K562 (cell line): Measurements from ENCODE around the gene CPS1. TPM values are rescaled to one million over a fixed set of nuclear protein-coding genes. Genes with fewer than 3 reads are reported as not detected.
A peak's percentile ranks its signal among the peaks of the same experiment; 100 is the strongest.

Source experiments
- ATAC-seq: fragments of 200-7000 bp; cut with Tn5 transposase; 3 replicates; pipeline ENCODE4 v1.9.1; 2020; ENCODE audit warnings: moderate library complexity
- BruUV-seq: library from RNA; stranded (reverse); fragments of 400-500 nt; replicated peaks from 2 replicates; lab custom pipeline; 2021; lab: Mats Ljungman, UMichigan
- CTCF ChIA-PET: fragments of 300-600 bp; formaldehyde crosslinking; extraction: SDS; loops from one replicate; lab custom pipeline; 2021; ENCODE audit warnings: low intra/inter-chr PET ratio; lab: Yijun Ruan, JAX
- POLR2A ChIA-PET: fragments of 300-600, 350-650 bp; sonication (Branson Sonifier 250); formaldehyde crosslinking; extraction: SDS; loops from one replicate; lab custom pipeline; 2021; ENCODE audit warnings: antibody characterized with exemption, inconsistent platforms; lab: Yijun Ruan, JAX
- DNase-seq, 4 experiments: peaks; one replicate each; pipeline versions ENCODE4 v3.0.0 to v3.0.0-alpha.2; 2011 to 2018; ENCODE audit warnings: low spot score in 3 of 4, mixed read lengths in 3 of 4; ENCODE audit errors: extremely low read depth in 1 of 4
- FAIRE-seq: peaks from 2 replicates; lab custom pipeline; 2011; peaks lifted over from hg19 to GRCh38; lab: Jason Lieb, UNC
- H2AFZ ChIP-seq: 2 replicates; pipeline ENCODE4 v1.6.0; 2011; ENCODE audit warnings: low read depth, low read length, control low read depth, inconsistent platforms
- H3K27ac ChIP-seq: fragments of 200-600 bp; 3 replicates; pipeline ENCODE4 v1.8.0; 2011; ENCODE audit warnings: low read depth, mild to moderate bottlenecking, control low read depth, inconsistent platforms, low read length, moderate library complexity, mixed read lengths; ENCODE audit errors: extremely low read depth
- H3K27me3 ChIP-seq, 2 experiments: fragments of 300-600 bp in 1 of 2; 2 replicates in 1 of 2; 3 replicates in 1 of 2; pipeline versions ENCODE4 v1.6.0 to v1.8.0; 2011; ENCODE audit warnings: inconsistent platforms in 2 of 2, low read length in 2 of 2, mild to moderate bottlenecking in 1 of 2, mixed read lengths in 1 of 2, moderate library complexity in 1 of 2; ENCODE audit not compliant: control insufficient read depth in 2 of 2, insufficient read depth in 2 of 2
- H3K36me3 ChIP-seq: fragments of 300-600 bp; 3 replicates; pipeline ENCODE4 v1.8.0; 2011; ENCODE audit warnings: mild to moderate bottlenecking, low read length, inconsistent platforms; ENCODE audit not compliant: control insufficient read depth, insufficient read depth
- H3K4me1 ChIP-seq, 2 experiments: fragments of 200-600 bp in 1 of 2; replicated peaks in 1 of 2; 2 replicates in 1 of 2; 3 replicates in 1 of 2; pipeline versions ENCODE4 v1.5.1 to v1.8.0; 2011; ENCODE audit warnings: inconsistent platforms in 2 of 2, low read length in 2 of 2, mild to moderate bottlenecking in 1 of 2, mixed read lengths in 1 of 2, moderate library complexity in 1 of 2; ENCODE audit not compliant: control insufficient read depth in 2 of 2, insufficient read depth in 2 of 2
- H3K4me2 ChIP-seq: 2 replicates; pipeline ENCODE4 v1.6.1; 2011; ENCODE audit warnings: low read length, control low read depth, inconsistent platforms, mixed read lengths; ENCODE audit not compliant: insufficient read depth
- H3K4me3 ChIP-seq: fragments of 200-600 bp; sonication (generic), shearing (Covaris generic); 2 replicates; pipeline ENCODE4 v1.5.1; 2016; ENCODE audit warnings: control low read depth, inconsistent platforms
- H3K79me2 ChIP-seq: fragments of 200-600 bp; 3 replicates; pipeline ENCODE4 v1.8.0; 2011; ENCODE audit warnings: low read length, inconsistent platforms; ENCODE audit not compliant: control insufficient read depth, insufficient read depth
- H3K9ac ChIP-seq, 2 experiments: 2 replicates each; pipeline versions ENCODE4 v1.6.0 to v1.6.1; 2011; ENCODE audit warnings: low read depth in 2 of 2, low read length in 2 of 2, control low read depth in 1 of 2, inconsistent platforms in 1 of 2, mild to moderate bottlenecking in 1 of 2, mixed read lengths in 1 of 2; ENCODE audit not compliant: insufficient read depth in 1 of 2
- H3K9me1 ChIP-seq: one replicate; pipeline ENCODE4 v1.6.0; 2011; ENCODE audit warnings: inconsistent platforms, mild to moderate bottlenecking, low read length, moderate library complexity; ENCODE audit not compliant: control insufficient read depth, insufficient read depth
- H3K9me3 ChIP-seq: replicated peaks from 2 replicates; pipeline ENCODE4 v1.5.1; 2011; ENCODE audit warnings: low read depth, low read length, inconsistent platforms; ENCODE audit not compliant: control insufficient read depth, insufficient read depth
- H4K20me1 ChIP-seq: replicated peaks from 2 replicates; pipeline ENCODE4 v1.6.1; 2011; ENCODE audit warnings: low read length, inconsistent platforms, mixed read lengths; ENCODE audit not compliant: control insufficient read depth, insufficient read depth
- CBX2 ChIP-seq: fragments of 200-600 bp; sonication (generic); IDR thresholded peaks from one replicate; pipeline ENCODE4 v1.6.1; 2012; ENCODE audit warnings: mild to moderate bottlenecking, low read length, inconsistent platforms; ENCODE audit not compliant: insufficient read depth, poor library complexity, severe bottlenecking
- CEBPG ChIP-seq, 3 experiments: fragments of 200-800 bp in 1 of 3; sonication (Bioruptor generic) in 1 of 3; sonication (generic) in 1 of 3; formaldehyde crosslinking in 1 of 3; IDR thresholded peaks in 2 of 3; conservative IDR thresholded peaks in 1 of 3; 2 replicates each; pipeline versions ENCODE4 v1.6.1 to v1.8.0; 2016 to 2022; ENCODE audit warnings: missing compliant biosample characterization in 2 of 3, missing genetic modification characterization in 2 of 3, mild to moderate bottlenecking in 1 of 3, missing genetic modification reagents in 1 of 3
- PATZ1 ChIP-seq: fragments of 250-450 bp; sonication (Bioruptor Pico); IDR thresholded peaks from 2 replicates; pipeline ENCODE4 v1.5.0; 2020; ENCODE audit warnings: mild to moderate bottlenecking, borderline replicate concordance
- RAD21 ChIP-seq, 2 experiments: fragments of 250-450 bp in 1 of 2; fragments of 450-650 bp in 1 of 2; sonication (Bioruptor Pico) in 1 of 2; formaldehyde crosslinking in 1 of 2; IDR thresholded peaks in 1 of 2; conservative IDR thresholded peaks in 1 of 2; 2 replicates each; pipeline versions ENCODE4 v1.4.0 to v1.8.0; 2020 to 2022; ENCODE audit warnings: mild to moderate bottlenecking in 2 of 2, moderate library complexity in 1 of 2
- WGBS: fragments of 100-300 bp; shearing (Covaris generic); methylation state at CpG from one replicate; pipeline ENCODE4 v1.1.6; 2016; ENCODE audit warnings: low coverage, mixed read lengths; ENCODE audit not compliant: insufficient coverage; ENCODE audit errors: missing lambda C conversion rate; 5-methylcytosine and 5-hydroxymethylcytosine counted together
- in situ Hi-C: fragments of 300-500 bp; cut with MboI; formaldehyde crosslinking; loops from 4 replicates; pipeline ENCODE4 v1.15.0; 2018; ENCODE audit warnings: inconsistent platforms, mixed read lengths
- intact Hi-C: fragments of 100-400 bp; cut with micrococcal nuclease; formaldehyde crosslinking; loops from 2 replicates; pipeline ENCODE4 v1.14.2; 2022
- polyA plus RNA-seq, 8 experiments: library from polyadenylated mRNA; depleted of rRNA in 4 of 8; stranded (reverse) in 5 of 8; unstranded in 3 of 8; fragments of >200 nt; fragmentation: Nextera tagmentation in 2 of 8; fragmentation: Illumina TruSeq in 1 of 8; extraction: Ambion mirVana in 2 of 8; extraction: Trizol in 1 of 8; gene quantifications; 2 replicates each; pipeline versions ENCODE4 v1.2.1 to v1.2.3, GENCODE V29; 2011 to 2014; ENCODE audit warnings: inconsistent platforms in 1 of 8, missing spikeins in 1 of 8
- total RNA-seq, 7 experiments: library from RNA; depleted of rRNA in 6 of 7; stranded (reverse); fragments of >200 nt in 6 of 7; fragmentation: Illumina TruSeq in 2 of 7; extraction: Trizol in 2 of 7; gene quantifications; 2 replicates each; pipeline versions ENCODE4 v1.2.1 to v1.2.3, GENCODE V29; 2011 to 2021; ENCODE audit warnings: low replicate concordance in 1 of 7

The CPS1 gene
- total and polyA plus RNA-seq, 9 of the 15 experiments (the other 6 are each of a cell fraction or from before 2014, with no cell fraction given) = 2.4 to 13.5 (median 6.0) TPM

- no peak for TF ChIP-seq PATZ1 (CRISPR knock-in tag)
Measured at GRCh38 chr2:210662560-210662959, 106.2 kb downstream of the CPS1 start (continued).

- no peaks in the 10 kb centered on the region for H3K4me1 ChIP-seq
- no peak overlapping the region for H3K4me3 ChIP-seq
- POLR2A ChIA-PET = no interaction called here
- no peaks in the 10 kb centered on the region for H3K79me2 ChIP-seq
- H4K20me1 ChIP-seq = no peaks in the 10 kb centered on the region
- no peak overlapping the region for H3K27ac ChIP-seq
- no TSS peak for BruUV-seq
- intact Hi-C loops = no loop called here
- TF ChIP-seq RAD21 (CRISPR knock-in tag; conservative IDR thresholded peaks at IDR 0.05 in 1 of 2, IDR thresholded peaks at IDR 0.05 in 1 of 2) = 0 out of 4 replicates have a peak, but pooled peaks have one; percentile 12 to 14
- TF ChIP-seq CEBPG (CRISPR knock-in tag; IDR thresholded peaks at IDR 0.05) = no peak
- TF ChIP-seq CEBPG (tag; conservative IDR thresholded peaks at IDR 0.05 in 1 of 2, IDR thresholded peaks at IDR 0.05 in 1 of 2) = 0 out of 4 replicates have a peak, but pooled peaks of 1 of the 2 experiments have one; percentile 15
- no peak for TF ChIP-seq CBX2
- TF ChIP-seq, all 486 proteins: peak for 2
- ATAC-seq (no peak), DNase-seq (peak in 3 of 4 experiments; percentile 0 to 5 (median 3)), FAIRE-seq (no peak)
- H3K36me3 ChIP-seq = no peaks in the 10 kb centered on the region
- H3K9me3 ChIP-seq = no peaks in the 10 kb centered on the region
- CTCF ChIA-PET = no interaction called here
- H2AFZ ChIP-seq = no peak overlapping the region
- H3K4me2 ChIP-seq = no peak overlapping the region
- H3K27me3 ChIP-seq = no peaks in the 10 kb centered on the region
- H3K9ac ChIP-seq = no peak overlapping the region
- in situ Hi-C loops = no loop called here
- no peaks in the 10 kb centered on the region for H3K9me1 ChIP-seq
- WGBS = 9% methylated on average over 3 of the region's 3 CpGs
Measured at GRCh38 chr2:210663631-210664089, 107.3 kb downstream of the CPS1 start.
